ENCODE data around the gene PEX16. TPM values are rescaled to one million over a fixed set of nuclear protein-coding genes. Genes with fewer than 3 reads are reported as not detected.

The PEX16 gene
- total RNA-seq, 2 donors from 2014 or later: 30.0 to 44.9 TPM

- H3K27ac ChIP-seq: no peak overlapping the region
- intact Hi-C loops (cut with DNase I): no loop called here
- DNase-seq: no peak
- H3K4me1 ChIP-seq: no peaks in the 10 kb centered on the region
- no peaks in the 10 kb centered on the region for H3K27me3 ChIP-seq
- H3K9me3 ChIP-seq: no peaks in the 10 kb centered on the region
- H3K9ac ChIP-seq (ENCODE audit: low read depth in 2 of 2, low read length in 2 of 2): no peak overlapping the region
- no peak overlapping the region for H3K4me3 ChIP-seq
- no peaks in the 10 kb centered on the region for H3K36me3 ChIP-seq
- TF ChIP-seq CTCF (IDR thresholded peaks at IDR 0.05): no peak
These were observed 32.3 kb upstream of the PEX16 start for GRCh38 chr11:45949992-45950407.

GRCh38 chr11:45948356-45948755, 30.7 kb upstream of the PEX16 start:
- DNase-seq: no peak
- Histone ChIP-seq H3K4me1 (no peaks in the 10 kb centered on the region), H3K27me3 (no peaks in the 10 kb centered on the region), H3K4me3 (no peak overlapping the region), H3K9me3 (no peaks in the 10 kb centered on the region), H3K9ac (ENCODE audit: low read depth in 2 of 2, low read length in 2 of 2) (no peak overlapping the region), H3K36me3 (no peaks in the 10 kb centered on the region), H3K27ac (no peak overlapping the region)
- intact Hi-C loops (cut with DNase I): no loop called here
- TF ChIP-seq CTCF (IDR thresholded peaks at IDR 0.05): no peak

GRCh38 chr11:45947885-45948284, 30.2 kb upstream of the PEX16 start:
- no peaks in the 10 kb centered on the region for H3K9me3 ChIP-seq
- no peaks in the 10 kb centered on the region for H3K27me3 ChIP-seq
- no peak for DNase-seq
- H3K27ac ChIP-seq: no peak overlapping the region
- intact Hi-C loops (cut with DNase I): no loop called here
- no peaks in the 10 kb centered on the region for H3K4me1 ChIP-seq
- no peak overlapping the region for H3K4me3 ChIP-seq
- no peak for TF ChIP-seq CTCF (IDR thresholded peaks at IDR 0.05)
- H3K9ac ChIP-seq (ENCODE audit: low read depth in 2 of 2, low read length in 2 of 2): no peak overlapping the region
- no peaks in the 10 kb centered on the region for H3K36me3 ChIP-seq

- Histone ChIP-seq H3K27ac (no peak overlapping the region), H3K4me3 (no peak overlapping the region), H3K27me3 (no peaks in the 10 kb centered on the region), H3K9ac (ENCODE audit: low read depth in 2 of 2, low read length in 2 of 2) (no peak overlapping the region), H3K9me3 (no peaks in the 10 kb centered on the region), H3K36me3 (no peaks in the 10 kb centered on the region), H3K4me1 (no peaks in the 10 kb centered on the region)
- no peak for TF ChIP-seq CTCF (IDR thresholded peaks at IDR 0.05)
- DNase-seq: no peak
- intact Hi-C loops (cut with DNase I): no loop called here
These were observed 27.8 kb upstream of the PEX16 start for GRCh38 chr11:45945397-45945999.

GRCh38 chr11:45942381-45942780, 24.7 kb upstream of the PEX16 start:
- intact Hi-C loops (cut with DNase I): no loop called here
- H3K9me3 ChIP-seq: no peaks in the 10 kb centered on the region
- DNase-seq: no peak
- TF ChIP-seq CTCF (IDR thresholded peaks at IDR 0.05): no peak
- H3K4me1 ChIP-seq: no peaks in the 10 kb centered on the region
- no peak overlapping the region for H3K4me3 ChIP-seq
- no peak overlapping the region for H3K9ac ChIP-seq (ENCODE audit: low read depth in 2 of 2, low read length in 2 of 2)
- H3K27ac ChIP-seq: no peak overlapping the region
- no peaks in the 10 kb centered on the region for H3K27me3 ChIP-seq
- H3K36me3 ChIP-seq: no peaks in the 10 kb centered on the region
